Stimulated activated CD8-positive, alpha-beta memory T cell treated with anti-CD3 and anti-CD28 coated beads, Interleukin-4, amount 100 ng/mL, for 24 hours (primary cell): ENCODE results near the gene MYL11.

Source experiments
- DNase-seq: peaks from one replicate; pipeline ENCODE4 v3.0.0-alpha.2; 2020; ENCODE audit warnings: low read depth

Gene MYL11

DNA sequence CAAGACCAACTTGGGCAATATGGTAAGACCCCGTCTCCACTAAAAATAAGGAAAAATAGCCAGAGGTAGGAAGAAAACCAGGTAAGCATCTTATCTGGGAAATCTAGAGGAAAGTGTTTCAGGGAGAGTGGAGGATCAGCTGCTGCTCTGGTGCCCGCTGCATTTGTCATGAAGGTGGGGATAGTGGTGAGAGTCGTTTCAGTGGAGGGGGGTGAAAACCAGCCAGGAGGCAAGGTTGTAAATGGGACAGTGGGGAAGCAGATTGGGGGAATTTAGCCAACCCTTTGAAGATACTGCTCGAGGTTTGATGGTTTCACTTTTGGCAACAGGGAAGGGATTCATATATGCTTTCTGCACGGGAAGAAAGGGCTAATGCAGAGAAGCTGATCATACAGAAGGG lies 46.4 kb downstream of the MYL11 start:
- DNase-seq, result no peak
